ENCODE measurements around the gene C2orf68.

The C2orf68 gene

GRCh38 chr2:85584857-85585780 is 26.7 kb downstream of the C2orf68 start:
- DNase-seq (ENCODE audit: low read depth), result peak; percentile 81
- no peak for TF ChIP-seq CTCF (conservative IDR thresholded peaks at IDR 0.05; ENCODE audit: low read length)
- peak overlapping the region; percentile 68 for H3K4me3 ChIP-seq (ENCODE audit: low read length)

GRCh38 chr2:85584354-85584856 is 27.5 kb downstream of the C2orf68 start, which contains the start of gene VAMP5:
Gene VAMP5, plus strand, starts transcription at chr2:85584431. Its CDS starts 60 bp downstream, at chr2:85584491.
- peak; percentile 17 for DNase-seq (ENCODE audit: low read depth)
- no peak for TF ChIP-seq CTCF (conservative IDR thresholded peaks at IDR 0.05; ENCODE audit: low read length)
- H3K4me3 ChIP-seq (ENCODE audit: low read length), result peak within 1 kb of the TSS; percentile 68

GRCh38 chr2:85583667-85584353 is 28.1 kb downstream of the C2orf68 start:
- no peak for DNase-seq (ENCODE audit: low read depth)
- H3K4me3 ChIP-seq (ENCODE audit: low read length), result peak overlapping the region; percentile 68
- no peak for TF ChIP-seq CTCF (conservative IDR thresholded peaks at IDR 0.05; ENCODE audit: low read length)

DNA sequence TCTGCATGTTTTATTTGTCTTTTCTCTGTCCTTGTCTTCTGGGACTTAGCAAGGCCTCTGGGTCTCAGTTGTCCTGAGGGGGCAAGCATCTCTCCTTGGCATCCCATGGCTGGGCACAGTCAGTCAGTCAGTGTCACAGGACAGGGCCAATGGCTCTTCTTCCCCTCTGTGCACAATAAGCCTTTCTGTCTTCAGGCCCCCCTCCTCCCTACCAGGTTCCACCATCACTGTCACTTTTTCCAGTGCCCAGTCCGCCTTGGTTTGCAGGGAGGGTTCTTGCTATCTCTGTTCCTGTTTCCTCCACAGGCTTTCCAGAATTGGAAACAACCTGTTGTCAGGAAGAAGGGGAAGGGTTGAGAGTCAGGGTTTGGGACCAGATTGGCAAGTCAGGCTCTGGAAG is 29.4 kb downstream of the C2orf68 start:
- TF ChIP-seq CTCF (conservative IDR thresholded peaks at IDR 0.05; ENCODE audit: low read length), result no peak
- no peak overlapping the region for H3K4me3 ChIP-seq (ENCODE audit: low read length)
- no peak for DNase-seq (ENCODE audit: low read depth)

DNA sequence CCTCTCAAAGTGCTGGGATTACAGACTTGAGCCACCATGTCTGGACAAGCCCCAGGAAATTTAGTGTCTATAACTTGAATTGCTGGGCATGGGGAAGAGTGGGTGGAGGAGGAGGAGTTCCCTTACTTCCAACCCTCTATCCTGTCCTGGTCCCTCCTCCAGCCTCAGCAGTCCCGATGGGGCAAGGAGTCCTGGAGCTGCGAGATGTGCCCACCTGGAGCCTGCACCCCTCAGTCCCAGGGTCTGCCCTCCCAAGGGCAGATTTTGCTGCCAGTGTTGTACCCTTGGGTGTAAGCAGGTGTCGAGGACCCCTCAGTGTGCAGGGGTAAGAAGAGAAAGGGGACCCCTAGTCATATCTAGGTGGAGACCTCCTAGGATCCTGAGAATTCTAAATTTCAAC is 31.7 kb downstream of the C2orf68 start:
- no peak overlapping the region for H3K4me3 ChIP-seq (ENCODE audit: low read length)
- no peak for TF ChIP-seq CTCF (conservative IDR thresholded peaks at IDR 0.05; ENCODE audit: low read length)
- no peak for DNase-seq (ENCODE audit: low read depth)

DNA sequence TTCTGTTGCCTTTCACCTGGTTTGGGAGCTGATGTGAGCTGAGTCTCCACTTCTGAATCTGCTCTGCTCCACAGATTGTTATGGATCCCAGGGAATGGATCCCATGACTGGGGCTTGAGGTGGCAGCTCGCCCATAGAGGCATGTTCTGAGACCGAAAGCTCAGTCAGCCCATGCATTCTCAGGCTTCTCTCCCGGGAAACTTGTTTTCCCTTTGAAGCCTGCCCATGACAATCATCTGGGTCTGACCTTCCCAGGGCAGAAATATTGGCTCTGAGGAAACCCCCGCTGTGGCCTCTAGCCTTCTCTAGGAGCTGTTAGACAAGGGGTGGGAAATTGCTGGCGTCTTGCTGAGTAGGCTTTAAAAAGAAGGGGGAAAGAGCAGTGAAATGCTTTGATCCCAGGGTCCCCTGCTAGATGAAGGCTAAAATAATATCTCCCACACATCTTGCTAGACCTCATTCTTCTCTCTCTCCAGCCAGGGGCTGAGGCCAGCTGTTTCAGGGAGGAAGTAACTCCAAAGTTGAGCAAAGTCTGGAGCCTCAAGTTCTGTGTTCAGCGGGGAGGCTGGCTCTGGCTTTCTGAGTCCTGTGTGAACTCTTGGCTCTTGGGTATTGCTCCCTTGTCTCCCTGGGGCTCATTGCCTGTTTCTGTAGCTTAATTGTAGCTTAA is 32.5 kb downstream of the C2orf68 start:
- no peak for DNase-seq (ENCODE audit: low read depth)
- no peak for TF ChIP-seq CTCF (conservative IDR thresholded peaks at IDR 0.05; ENCODE audit: low read length)
- H3K4me3 ChIP-seq (ENCODE audit: low read length), result no peak overlapping the region
